HG03342 (cell line): ENCODE data around the gene CDC40.

Experiments used
- ATAC-seq: cut with Tn5 transposase; IDR thresholded peaks from one replicate; pipeline ENCODE4 v1.9.1; 2021; ENCODE audit warnings: mild to moderate bottlenecking, moderate library complexity; ENCODE audit not compliant: unreplicated experiment

Gene CDC40

GRCh38 chr6:110180228-110181008 lies at the start of gene CDC40:
TSS of gene CDC40 (plus strand) at chr6:110180427. CDS start at chr6:110180445, 18 bp downstream.
- peak; percentile 39 for ATAC-seq

- no peak for ATAC-seq
Observed at GRCh38 chr6:110137924-110138887, 42.0 kb upstream of the CDC40 start.

- ATAC-seq = no peak
Observed at GRCh38 chr6:110139052-110139451, 41.2 kb upstream of the CDC40 start.

- no peak for ATAC-seq
Observed at GRCh38 chr6:110140650-110141049, 39.6 kb upstream of the CDC40 start.

GRCh38 chr6:110147870-110148269 lies 32.4 kb upstream of the CDC40 start:
- no peak for ATAC-seq

GRCh38 chr6:110158479-110158878 lies 21.7 kb upstream of the CDC40 start:
- ATAC-seq = no peak

- ATAC-seq = no peak
Observed at GRCh38 chr6:110170081-110170480, 10.1 kb upstream of the CDC40 start.

GRCh38 chr6:110173506-110174132 lies 6.6 kb upstream of the CDC40 start:
- no peak for ATAC-seq

GRCh38 chr6:110178626-110179405 lies 1.4 kb upstream of the CDC40 start:
- peak; percentile 18 for ATAC-seq

- peak; percentile 89 for ATAC-seq
Observed at GRCh38 chr6:110179406-110180227, 610 bp upstream of the CDC40 start, which contains the start of gene WASF1. TSS of gene WASF1 (minus strand) at chr6:110179670. CDS start at chr6:110127601, 52,069 bp downstream.

- ATAC-seq = no peak
Observed at GRCh38 chr6:110181131-110182030, 1.2 kb downstream of the CDC40 start.

- ATAC-seq = no peak
Observed at GRCh38 chr6:110183292-110183885, 3.2 kb downstream of the CDC40 start.

- peak; percentile 54 for ATAC-seq
Observed at GRCh38 chr6:110185879-110186278, 5.7 kb downstream of the CDC40 start.

- ATAC-seq = no peak
Observed at GRCh38 chr6:110188791-110189190, 8.6 kb downstream of the CDC40 start.

- no peak for ATAC-seq
Observed at GRCh38 chr6:110190726-110191125, 10.5 kb downstream of the CDC40 start.

- no peak for ATAC-seq
Observed at GRCh38 chr6:110191477-110191876, 11.2 kb downstream of the CDC40 start.

GRCh38 chr6:110195639-110196038 lies 15.4 kb downstream of the CDC40 start:
- ATAC-seq = no peak

- no peak for ATAC-seq
Observed at GRCh38 chr6:110196874-110197273, 16.6 kb downstream of the CDC40 start.
